SK-N-MC (cell line): ENCODE measurements around the gene PGLYRP2.

Source experiments
- DNase-seq: peaks from one replicate; pipeline ENCODE4 v3.0.0-alpha.2; 2011; ENCODE audit warnings: low read depth, low spot score
- H3K27ac ChIP-seq: fragments of 200-600 bp; sonication (generic); 2 replicates; pipeline ENCODE4 v1.5.1; 2016; ENCODE audit warnings: mixed run types
- H3K36me3 ChIP-seq: fragments of 200-600 bp; sonication (generic); 2 replicates; pipeline ENCODE4 v1.6.1; 2017; ENCODE audit warnings: antibody characterized with exemption, low read length, mixed read lengths; ENCODE audit not compliant: insufficient read depth
- H3K4me3 ChIP-seq: fragments of 200-600 bp; sonication (generic); 2 replicates; pipeline ENCODE4 v1.5.1; 2016
- H3K9ac ChIP-seq: fragments of 200-600 bp; sonication (generic); 2 replicates; pipeline ENCODE4 v1.8.0; 2017; ENCODE audit warnings: mixed run types, mixed read lengths; ENCODE audit not compliant: insufficient read length
- H3K9me3 ChIP-seq: fragments of 200-600 bp; sonication (generic); 2 replicates; pipeline ENCODE4 v1.6.1; 2017; ENCODE audit warnings: low read depth, mild to moderate bottlenecking, antibody characterized with exemption, low read length, moderate library complexity, mixed read lengths
- EZH2 ChIP-seq: fragments of 200-600 bp; sonication (generic); IDR thresholded peaks from one replicate; pipeline ENCODE4 v1.6.1; 2017; ENCODE audit warnings: antibody characterized with exemption
- FOXP2 ChIP-seq: optimal IDR thresholded peaks from 2 replicates; pipeline ENCODE3; 2011; ENCODE audit warnings: mild to moderate bottlenecking, moderate library complexity; ENCODE audit not compliant: insufficient read depth; ENCODE audit errors: extremely low read length, control extremely low read depth
- POLR2AphosphoS5 ChIP-seq: IDR thresholded peaks from 2 replicates; pipeline ENCODE4 v1.6.1; 2012; ENCODE audit warnings: mild to moderate bottlenecking, low read depth, low read length, borderline replicate concordance

PGLYRP2 gene

DNA sequence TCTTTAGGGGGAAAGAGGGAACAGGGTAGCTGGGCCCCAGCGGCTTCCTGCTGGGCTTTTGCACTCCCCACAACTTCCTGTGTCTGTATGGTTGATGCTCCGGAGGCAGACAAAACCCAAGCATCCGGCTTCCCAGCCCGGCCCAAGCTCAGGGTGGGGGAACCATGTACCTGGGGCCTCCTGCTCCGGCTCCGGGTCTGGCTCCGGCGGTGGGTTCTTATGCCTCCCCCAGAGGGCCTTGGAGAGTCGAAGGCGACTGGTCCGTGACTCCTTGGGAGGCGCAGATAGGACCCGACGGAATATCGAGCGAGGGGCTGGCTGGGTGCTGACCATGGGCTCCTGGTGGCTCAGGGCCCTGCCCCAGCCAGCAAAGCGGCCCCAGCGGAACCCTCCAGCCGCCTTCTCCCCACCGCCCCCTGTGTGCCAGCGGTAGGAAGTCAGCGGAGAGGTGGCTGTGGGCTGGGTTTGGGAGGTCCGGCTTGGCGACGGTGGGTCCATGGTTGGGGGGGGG, 15.4 kb downstream of the PGLYRP2 start:
- H3K9ac ChIP-seq, result no peak overlapping the region
- no peaks in the 10 kb centered on the region for H3K9me3 ChIP-seq
- TF ChIP-seq EZH2 (no peak), FOXP2 (no peak), POLR2AphosphoS5 (no peak)
- no peak for DNase-seq
- no peaks in the 10 kb centered on the region for H3K36me3 ChIP-seq
- H3K4me3 ChIP-seq, result no peak overlapping the region
- no peak overlapping the region for H3K27ac ChIP-seq

DNA sequence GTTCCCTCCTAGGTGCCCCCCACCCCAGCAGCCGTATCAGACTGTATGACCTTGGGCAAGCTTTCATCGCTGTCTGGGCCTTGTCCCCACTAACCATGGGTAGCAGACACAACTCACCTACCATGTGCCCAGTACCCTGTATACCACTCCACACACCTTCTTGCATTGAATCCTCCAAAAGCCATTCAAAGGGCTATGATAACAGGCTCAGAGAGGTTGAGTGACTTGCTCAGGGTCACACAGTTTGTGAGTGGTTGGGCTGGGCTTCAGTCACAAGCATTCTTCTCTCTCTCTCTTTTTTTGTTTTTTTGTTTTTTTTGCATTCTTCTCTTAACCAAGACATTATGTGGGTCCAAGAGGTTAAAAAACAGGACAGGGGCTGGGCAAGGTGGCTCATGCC, 17.6 kb downstream of the PGLYRP2 start:
- Histone ChIP-seq H3K4me3 (no peak overlapping the region), H3K9me3 (no peaks in the 10 kb centered on the region), H3K9ac (no peak overlapping the region), H3K36me3 (no peaks in the 10 kb centered on the region), H3K27ac (no peak overlapping the region)
- no peak for TF ChIP-seq FOXP2
- no peak for TF ChIP-seq POLR2AphosphoS5
- TF ChIP-seq EZH2, result no peak
- DNase-seq, result no peak

- no peak for DNase-seq
- no peaks in the 10 kb centered on the region for H3K36me3 ChIP-seq
- TF ChIP-seq POLR2AphosphoS5 (no peak), EZH2 (no peak), FOXP2 (no peak)
- no peak overlapping the region for H3K4me3 ChIP-seq
- no peaks in the 10 kb centered on the region for H3K9me3 ChIP-seq
- no peak overlapping the region for H3K9ac ChIP-seq
- no peak overlapping the region for H3K27ac ChIP-seq
These were observed 21.4 kb downstream of the PGLYRP2 start for GRCh38 chr19:15457701-15458484.

DNA sequence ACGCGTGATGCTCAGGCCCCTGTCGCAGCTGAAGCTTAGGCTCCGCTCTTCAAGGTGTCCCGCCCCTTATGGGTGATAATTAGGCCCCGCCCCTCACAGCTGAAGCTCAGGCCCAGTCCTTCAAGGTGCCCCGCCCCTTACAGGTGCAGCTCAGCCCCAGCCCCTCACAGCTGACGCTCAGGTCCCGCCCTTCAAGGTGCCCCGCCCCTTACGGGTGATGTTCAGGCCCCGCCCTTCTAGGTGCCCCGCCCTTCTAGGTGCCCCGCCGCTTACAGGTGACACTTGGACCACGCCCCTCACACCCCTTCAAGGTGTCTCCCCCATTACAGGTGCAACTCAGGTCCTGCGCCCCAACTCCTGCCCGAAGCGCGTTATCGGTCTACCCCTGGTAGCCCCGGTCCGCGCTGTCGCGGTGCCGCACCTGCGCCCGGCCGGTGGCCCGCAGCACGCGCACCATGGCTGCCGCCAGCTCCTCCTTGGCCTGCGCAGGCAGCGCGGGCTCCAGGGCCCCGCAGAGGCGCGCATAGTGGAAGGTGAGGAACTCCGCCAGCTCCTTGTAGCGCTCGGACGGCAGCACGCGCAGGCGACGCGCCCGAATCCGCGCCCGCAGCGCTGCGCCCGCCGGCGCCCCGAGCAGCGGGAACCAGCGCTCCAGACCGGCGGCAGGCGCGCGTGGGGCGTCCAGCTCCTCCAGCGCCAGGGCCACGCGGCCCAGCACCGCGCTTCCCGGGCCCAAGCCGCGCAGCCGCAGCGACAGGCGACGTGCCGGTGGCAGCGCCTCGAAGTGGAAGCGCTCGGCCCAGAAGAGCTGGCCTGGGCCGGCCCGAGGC, 22.2 kb downstream of the PGLYRP2 start:
- H3K9ac ChIP-seq, result no peak overlapping the region
- H3K36me3 ChIP-seq, result no peaks in the 10 kb centered on the region
- no peak for DNase-seq
- TF ChIP-seq EZH2 (no peak), FOXP2 (no peak), POLR2AphosphoS5 (no peak)
- peak overlapping the region; percentile 68 for H3K4me3 ChIP-seq
- H3K9me3 ChIP-seq, result no peaks in the 10 kb centered on the region
- H3K27ac ChIP-seq, result no peak overlapping the region

- TF ChIP-seq EZH2, result no peak
- no peak for TF ChIP-seq FOXP2
- no peak for TF ChIP-seq POLR2AphosphoS5
- peak overlapping the region; percentile 68 for H3K4me3 ChIP-seq
- no peak for DNase-seq
- H3K27ac ChIP-seq, result no peak overlapping the region
- H3K36me3 ChIP-seq, result no peaks in the 10 kb centered on the region
- no peak overlapping the region for H3K9ac ChIP-seq
- no peaks in the 10 kb centered on the region for H3K9me3 ChIP-seq
These were observed 22.9 kb downstream of the PGLYRP2 start for GRCh38 chr19:15456441-15456840.

DNA sequence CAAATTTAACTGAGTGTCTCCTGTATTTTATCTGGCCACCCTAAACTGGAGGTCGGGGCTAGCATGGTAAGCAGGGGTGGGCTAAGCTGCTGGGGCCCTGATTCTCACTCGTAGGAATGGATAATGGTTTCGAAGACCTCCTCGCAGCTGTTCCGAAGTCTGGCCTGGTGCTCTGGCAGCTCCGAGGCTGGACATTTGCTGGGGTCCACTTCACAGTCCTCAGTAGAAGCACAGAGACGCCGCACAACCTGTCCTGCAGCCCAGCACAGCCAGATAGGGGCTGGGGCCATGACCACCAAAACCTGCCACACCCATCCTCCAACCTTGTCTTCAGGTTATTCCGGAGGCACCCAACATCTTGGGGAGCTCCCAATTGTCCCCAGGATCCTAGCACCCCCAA, 23.3 kb downstream of the PGLYRP2 start:
- DNase-seq, result no peak
- no peaks in the 10 kb centered on the region for H3K36me3 ChIP-seq
- no peak overlapping the region for H3K9ac ChIP-seq
- H3K4me3 ChIP-seq, result no peak overlapping the region
- TF ChIP-seq EZH2, result no peak
- TF ChIP-seq FOXP2, result no peak
- no peak for TF ChIP-seq POLR2AphosphoS5
- no peak overlapping the region for H3K27ac ChIP-seq
- no peaks in the 10 kb centered on the region for H3K9me3 ChIP-seq

DNA sequence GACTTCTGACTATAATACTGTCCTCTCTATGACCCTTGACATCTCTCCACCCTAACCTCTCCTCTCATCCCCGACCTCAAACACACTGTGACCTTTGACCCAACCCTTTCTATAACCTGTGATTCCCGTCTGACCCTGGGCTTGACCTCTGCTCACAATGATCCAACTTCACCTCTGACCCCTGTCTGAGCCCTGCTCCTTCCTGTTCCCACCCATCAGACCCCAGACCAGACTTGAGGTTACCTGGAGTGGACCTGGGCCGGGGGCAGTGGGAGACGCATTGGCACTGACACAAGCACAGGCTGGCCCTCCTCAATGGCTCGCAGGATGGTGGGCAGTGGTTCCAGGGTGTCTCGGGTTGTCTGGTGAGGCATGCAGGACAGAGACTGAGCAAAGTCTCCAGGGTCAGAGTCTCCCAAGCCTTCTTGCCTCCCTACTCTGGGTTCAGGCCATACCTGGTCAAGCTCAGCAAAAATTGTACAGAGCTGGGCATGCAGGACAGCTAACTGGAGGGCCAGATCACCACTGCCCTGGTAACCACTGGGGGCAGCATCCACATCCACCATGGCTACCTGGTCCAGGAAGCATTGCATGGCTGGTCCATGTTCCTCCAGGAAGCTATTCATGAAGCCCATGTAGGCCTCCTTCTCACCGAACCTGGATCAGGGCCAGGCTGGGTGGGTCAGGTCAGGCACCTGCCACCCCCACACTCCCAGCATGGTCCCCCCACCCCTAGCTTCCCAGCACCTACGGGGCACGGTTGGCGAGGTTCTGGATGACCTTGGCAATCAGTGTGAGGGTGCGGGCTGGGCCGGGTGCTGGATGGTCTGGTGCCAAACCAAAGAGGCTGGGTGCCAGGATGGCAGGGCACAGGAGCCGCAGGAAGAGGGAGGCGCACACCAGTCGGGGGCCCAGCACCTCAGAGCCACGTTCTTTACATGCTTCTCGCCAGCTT, 25.1 kb downstream of the PGLYRP2 start:
- Histone ChIP-seq H3K9ac (no peak overlapping the region), H3K27ac (no peak overlapping the region), H3K36me3 (no peaks in the 10 kb centered on the region), H3K9me3 (no peaks in the 10 kb centered on the region), H3K4me3 (no peak overlapping the region)
- DNase-seq, result no peak
- no peak for TF ChIP-seq FOXP2
- TF ChIP-seq EZH2, result no peak
- no peak for TF ChIP-seq POLR2AphosphoS5
